ENCODE measurements around the gene ASPN.

DNA sequence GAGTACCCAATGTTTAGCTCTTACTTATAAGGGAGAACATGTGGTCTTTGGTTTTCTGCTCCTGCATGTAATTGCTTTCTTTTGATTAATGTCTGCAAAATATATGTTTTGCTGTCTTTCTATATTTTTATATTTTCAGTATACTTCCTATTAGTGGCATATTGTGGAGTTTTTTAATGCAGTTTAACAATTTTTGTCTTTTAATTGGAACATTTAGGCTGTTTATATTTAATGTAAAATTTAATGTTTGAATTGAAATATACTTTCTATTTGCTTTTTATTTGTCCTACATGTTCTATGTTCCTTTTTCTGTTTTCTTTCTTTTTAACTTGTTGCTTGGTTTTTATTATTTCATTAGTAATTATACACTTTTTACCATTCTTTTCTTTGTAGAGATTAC is 48.6 kb upstream of the ASPN start:
- no peak for TF ChIP-seq EZH2phosphoT487 (IDR thresholded peaks at IDR 0.05; ENCODE audit: borderline replicate concordance, low read depth, low read length)
- TF ChIP-seq, protein P1, sequence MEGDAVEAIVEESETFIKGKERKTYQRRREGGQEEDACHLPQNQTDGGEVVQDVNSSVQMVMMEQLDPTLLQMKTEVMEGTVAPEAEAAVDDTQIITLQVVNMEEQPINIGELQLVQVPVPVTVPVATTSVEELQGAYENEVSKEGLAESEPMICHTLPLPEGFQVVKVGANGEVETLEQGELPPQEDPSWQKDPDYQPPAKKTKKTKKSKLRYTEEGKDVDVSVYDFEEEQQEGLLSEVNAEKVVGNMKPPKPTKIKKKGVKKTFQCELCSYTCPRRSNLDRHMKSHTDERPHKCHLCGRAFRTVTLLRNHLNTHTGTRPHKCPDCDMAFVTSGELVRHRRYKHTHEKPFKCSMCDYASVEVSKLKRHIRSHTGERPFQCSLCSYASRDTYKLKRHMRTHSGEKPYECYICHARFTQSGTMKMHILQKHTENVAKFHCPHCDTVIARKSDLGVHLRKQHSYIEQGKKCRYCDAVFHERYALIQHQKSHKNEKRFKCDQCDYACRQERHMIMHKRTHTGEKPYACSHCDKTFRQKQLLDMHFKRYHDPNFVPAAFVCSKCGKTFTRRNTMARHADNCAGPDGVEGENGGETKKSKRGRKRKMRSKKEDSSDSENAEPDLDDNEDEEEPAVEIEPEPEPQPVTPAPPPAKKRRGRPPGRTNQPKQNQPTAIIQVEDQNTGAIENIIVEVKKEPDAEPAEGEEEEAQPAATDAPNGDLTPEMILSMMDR (conservative IDR thresholded peaks at IDR 0.05; ENCODE audit: low read length), result no peak
